ENCODE results near the gene ATP1B1. TPM values are rescaled to one million over a fixed set of nuclear protein-coding genes. Genes with fewer than 3 reads are reported as not detected.

ATP1B1 gene
- total RNA-seq, 1 donor from 2014 or later: 108 TPM

DNA sequence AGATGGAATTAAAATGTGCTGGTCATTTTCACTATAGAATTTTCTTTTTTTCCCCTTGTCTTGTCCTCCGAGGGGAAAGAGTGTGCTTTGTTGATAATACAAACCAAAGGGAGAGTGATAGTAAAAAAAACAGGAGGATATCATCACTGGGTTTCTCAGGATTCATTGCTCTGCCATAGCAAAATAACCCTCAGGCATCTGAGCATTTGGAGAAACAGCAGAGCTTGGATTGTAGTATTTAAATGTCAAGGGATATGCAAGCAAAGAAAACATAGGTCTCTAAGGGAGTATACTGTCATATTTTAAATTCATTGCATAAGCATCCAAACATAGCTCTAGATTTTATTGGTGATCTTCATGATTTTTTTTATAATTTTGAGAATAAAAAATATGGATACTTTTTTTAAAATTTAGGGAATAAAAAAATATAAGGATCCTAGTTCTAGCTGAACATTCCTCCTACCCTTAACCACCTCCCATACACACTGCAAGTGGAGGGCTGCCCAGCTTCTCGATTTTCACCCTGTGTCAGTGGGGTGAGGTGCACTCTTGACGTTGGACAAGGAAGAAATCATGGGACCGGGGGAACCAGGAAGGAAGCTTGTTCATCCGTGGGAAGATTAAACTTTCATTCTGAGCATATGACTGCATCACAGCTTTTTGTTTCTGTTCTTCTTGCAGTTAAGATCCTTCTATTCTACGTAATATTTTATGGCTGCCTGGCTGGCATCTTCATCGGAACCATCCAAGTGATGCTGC, 4.4 kb downstream of the ATP1B1 start:
- H3K27ac Mint-ChIP-seq: peak overlapping the region; percentile 97
- no peak for TF ChIP-seq CTCF (IDR thresholded peaks at IDR 0.05; ENCODE audit: unreplicated experiment)
- H3K9me3 Mint-ChIP-seq (ENCODE audit: low read depth): no peaks in the 10 kb centered on the region
- H3K4me1 Mint-ChIP-seq (ENCODE audit: low read depth): peaks cover 55% of the 10 kb centered on the region
- no peaks in the 10 kb centered on the region for H3K27me3 Mint-ChIP-seq
- DNase-seq (ENCODE audit: low spot score, unreplicated experiment): no peak
- H3K4me3 Mint-ChIP-seq (ENCODE audit: low read depth): peak overlapping the region; percentile 79
- H3K36me3 Mint-ChIP-seq (ENCODE audit: insufficient read depth): peaks cover 28% of the 10 kb centered on the region

DNA sequence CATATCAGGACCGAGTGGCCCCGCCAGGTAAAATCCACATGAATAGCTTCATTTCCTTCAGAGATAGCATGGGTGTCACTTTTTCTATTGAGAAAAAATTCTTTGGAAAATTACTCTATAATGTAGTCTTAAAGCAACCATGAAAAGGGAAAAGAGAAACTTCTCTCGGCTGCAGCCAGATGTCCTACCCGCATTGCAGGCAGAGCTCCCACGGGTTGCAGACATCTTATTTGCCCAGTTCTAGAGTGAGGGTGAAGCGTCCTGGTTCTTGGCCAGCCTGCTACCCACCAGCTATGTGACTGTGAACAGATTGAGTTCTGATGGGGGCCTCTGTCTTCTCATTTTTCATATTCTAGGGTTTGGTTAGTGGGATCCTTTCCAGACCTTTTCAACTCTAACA, 5.0 kb downstream of the ATP1B1 start:
- no peaks in the 10 kb centered on the region for H3K9me3 Mint-ChIP-seq (ENCODE audit: low read depth)
- no peaks in the 10 kb centered on the region for H3K27me3 Mint-ChIP-seq
- H3K36me3 Mint-ChIP-seq (ENCODE audit: insufficient read depth): peaks cover 32% of the 10 kb centered on the region
- no peak for TF ChIP-seq CTCF (IDR thresholded peaks at IDR 0.05; ENCODE audit: unreplicated experiment)
- H3K4me1 Mint-ChIP-seq (ENCODE audit: low read depth): peaks cover 61% of the 10 kb centered on the region
- DNase-seq (ENCODE audit: low spot score, unreplicated experiment): no peak
- peak overlapping the region; percentile 24 for H3K4me3 Mint-ChIP-seq (ENCODE audit: low read depth)
- peak overlapping the region; percentile 48 for H3K27ac Mint-ChIP-seq

DNA sequence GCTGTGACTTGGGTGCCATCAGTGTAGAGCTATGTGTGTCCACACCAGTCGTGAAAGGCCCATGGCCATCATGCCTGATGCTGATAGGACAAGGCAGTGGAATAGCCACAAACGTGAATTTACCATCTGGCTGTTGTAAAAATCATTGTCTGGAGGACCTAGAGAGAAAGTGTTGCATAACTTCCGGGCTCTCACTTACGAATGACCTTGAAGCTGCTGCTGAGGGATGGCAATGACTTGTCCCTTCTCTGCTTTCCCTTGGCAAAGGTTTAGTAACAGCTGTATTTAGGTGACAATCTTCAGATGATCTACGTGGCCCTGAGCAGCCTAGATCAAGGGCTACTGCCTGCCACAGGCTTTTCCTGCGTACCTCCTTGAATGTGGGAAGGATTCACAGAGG, 5.8 kb downstream of the ATP1B1 start:
- Mint-ChIP-seq H3K27me3 (no peaks in the 10 kb centered on the region), H3K9me3 (ENCODE audit: low read depth) (no peaks in the 10 kb centered on the region), H3K36me3 (ENCODE audit: insufficient read depth) (peaks cover 37% of the 10 kb centered on the region), H3K27ac (no peak overlapping the region), H3K4me1 (ENCODE audit: low read depth) (peaks cover 68% of the 10 kb centered on the region), H3K4me3 (ENCODE audit: low read depth) (peak overlapping the region; percentile 20)
- DNase-seq (ENCODE audit: low spot score, unreplicated experiment): no peak
- no peak for TF ChIP-seq CTCF (IDR thresholded peaks at IDR 0.05; ENCODE audit: unreplicated experiment)

- Mint-ChIP-seq H3K9me3 (ENCODE audit: low read depth) (no peaks in the 10 kb centered on the region), H3K4me3 (ENCODE audit: low read depth) (no peak overlapping the region), H3K27me3 (no peaks in the 10 kb centered on the region), H3K27ac (peak overlapping the region; percentile 54), H3K4me1 (ENCODE audit: low read depth) (peaks cover 67% of the 10 kb centered on the region), H3K36me3 (ENCODE audit: insufficient read depth) (peaks cover 42% of the 10 kb centered on the region)
- DNase-seq (ENCODE audit: low spot score, unreplicated experiment): no peak
- no peak for TF ChIP-seq CTCF (IDR thresholded peaks at IDR 0.05; ENCODE audit: unreplicated experiment)
Observed at GRCh38 chr1:169113613-169114119, 7.2 kb downstream of the ATP1B1 start.

- Mint-ChIP-seq H3K9me3 (ENCODE audit: low read depth) (no peaks in the 10 kb centered on the region), H3K36me3 (ENCODE audit: insufficient read depth) (peaks cover 49% of the 10 kb centered on the region), H3K4me1 (ENCODE audit: low read depth) (peaks cover 62% of the 10 kb centered on the region), H3K27me3 (no peaks in the 10 kb centered on the region), H3K27ac (peak overlapping the region; percentile 76), H3K4me3 (ENCODE audit: low read depth) (peak overlapping the region; percentile 37)
- no peak for DNase-seq (ENCODE audit: low spot score, unreplicated experiment)
- no peak for TF ChIP-seq CTCF (IDR thresholded peaks at IDR 0.05; ENCODE audit: unreplicated experiment)
Observed at GRCh38 chr1:169115891-169116585, 9.5 kb downstream of the ATP1B1 start.

Data from progenitor cell of endocrine pancreas (in vitro differentiated cells).